ENCODE measurements around the gene TRAPPC5.

GRCh38 chr19:7687177-7687576 is 6.5 kb downstream of the TRAPPC5 start:
- TF ChIP-seq SUZ12 (IDR thresholded peaks at IDR 0.05) (no peak), BHLHE40 (IDR thresholded peaks at IDR 0.05; ENCODE audit: borderline replicate concordance) (no peak), ARNT (IDR thresholded peaks at IDR 0.05) (no peak), FOXK2 (IDR thresholded peaks at IDR 0.05) (no peak), NFRKB (IDR thresholded peaks at IDR 0.05) (no peak), LEF1 (IDR thresholded peaks at IDR 0.05; ENCODE audit: borderline replicate concordance) (no peak)

All from HEK293T (cell line).